CD14-positive monocyte (primary cell): ENCODE measurements around the gene ASCC3. TPM values are rescaled to one million over a fixed set of nuclear protein-coding genes. Genes with fewer than 3 reads are reported as not detected.

ENCODE experiments used
- DNase-seq, 3 donors: peaks; one replicate each; pipeline ENCODE4 v3.0.0-alpha.2; 2011 to 2022
- H2AFZ ChIP-seq: 2 replicates; pipeline ENCODE4 v1.6.0; 2012; ENCODE audit warnings: mild to moderate bottlenecking, low read depth, low read length, inconsistent platforms; ENCODE audit not compliant: insufficient read depth, poor library complexity, severe bottlenecking
- H3K27ac ChIP-seq, 2 donors: 1 replicate in 1 of 2; 2 replicates in 1 of 2; pipeline ENCODE4 v1.5.1; 2012 to 2013; ENCODE audit warnings: low read length in 2 of 2, control low read depth in 1 of 2, inconsistent platforms in 1 of 2, low read depth in 1 of 2, mild to moderate bottlenecking in 1 of 2
- H3K27me3 ChIP-seq, 2 donors: one replicate each; pipeline versions ENCODE4 v1.6.0 to v1.6.1; 2011 to 2013; ENCODE audit warnings: low read length in 2 of 2; ENCODE audit not compliant: control insufficient read depth in 2 of 2, insufficient read depth in 2 of 2
- H3K36me3 ChIP-seq, 2 donors: replicated peaks in 1 of 2; 1 replicate in 1 of 2; 2 replicates in 1 of 2; pipeline versions ENCODE4 v1.5.1 to v1.6.1; 2012 to 2013; ENCODE audit warnings: low read length in 2 of 2, control low read depth in 1 of 2, inconsistent platforms in 1 of 2, mild to moderate bottlenecking in 1 of 2; ENCODE audit not compliant: insufficient read depth in 2 of 2, control insufficient read depth in 1 of 2
- H3K4me1 ChIP-seq, 2 donors: 1 replicate in 1 of 2; 2 replicates in 1 of 2; pipeline versions ENCODE4 v1.5.1 to v1.6.1; 2012 to 2013; ENCODE audit warnings: low read length in 2 of 2, control low read depth in 1 of 2, inconsistent platforms in 1 of 2, mild to moderate bottlenecking in 1 of 2, moderate library complexity in 1 of 2; ENCODE audit not compliant: insufficient read depth in 2 of 2, control insufficient read depth in 1 of 2
- H3K4me2 ChIP-seq: replicated peaks from 2 replicates; pipeline ENCODE3; 2012; ENCODE audit warnings: low read length, moderate library complexity, mild to moderate bottlenecking; ENCODE audit not compliant: poor library complexity, severe bottlenecking; ENCODE audit errors: extremely low read depth
- H3K4me3 ChIP-seq, 3 experiments: fragments of 200-600 bp in 1 of 3; sonication (generic) in 1 of 3; replicated peaks in 1 of 3; 1 replicate in 2 of 3; 2 replicates in 1 of 3; pipeline ENCODE4 v1.5.1; 2011 to 2013; ENCODE audit warnings: low read length in 3 of 3, mild to moderate bottlenecking in 3 of 3, control low read depth in 2 of 3, low read depth in 2 of 3, inconsistent platforms in 1 of 3, moderate library complexity in 1 of 3
- H3K79me2 ChIP-seq: 2 replicates; pipeline ENCODE4 v1.6.0; 2012; ENCODE audit warnings: mild to moderate bottlenecking, control low read depth, inconsistent platforms, low read length, moderate library complexity; ENCODE audit not compliant: insufficient read depth
- H3K9ac ChIP-seq: 2 replicates; pipeline ENCODE4 v1.6.0; 2017; ENCODE audit warnings: low read length, mild to moderate bottlenecking; ENCODE audit not compliant: insufficient read depth, poor library complexity, severe bottlenecking
- H3K9me3 ChIP-seq, 2 donors: replicated peaks in 1 of 2; 1 replicate in 1 of 2; 2 replicates in 1 of 2; pipeline versions ENCODE4 v1.5.1 to v1.6.1; 2012 to 2013; ENCODE audit warnings: low read length in 2 of 2, control low read depth in 1 of 2; ENCODE audit not compliant: control insufficient read depth in 1 of 2, insufficient read depth in 1 of 2
- H4K20me1 ChIP-seq: 2 replicates; pipeline ENCODE4 v1.6.0; 2012; ENCODE audit warnings: mild to moderate bottlenecking, low read length, control low read depth, moderate library complexity; ENCODE audit not compliant: insufficient read depth
- H3K27ac Mint-ChIP-seq, 7 donors: one replicate each; pipeline ENCODE4 v1.8.0; 2020; ENCODE audit warnings: mild to moderate bottlenecking in 7 of 7, mixed read lengths in 7 of 7, moderate library complexity in 6 of 7, inconsistent platforms in 2 of 7
- H3K27me3 Mint-ChIP-seq, 3 donors: one replicate each; pipeline ENCODE4 v1.8.0; 2021 to 2022; ENCODE audit warnings: low read depth in 3 of 3, mild to moderate bottlenecking in 3 of 3, mixed read lengths in 3 of 3, moderate library complexity in 3 of 3, inconsistent platforms in 1 of 3
- H3K36me3 Mint-ChIP-seq, 2 donors: one replicate each; pipeline ENCODE4 v1.8.0; 2020; ENCODE audit warnings: mixed read lengths in 2 of 2, inconsistent platforms in 1 of 2, mild to moderate bottlenecking in 1 of 2
- H3K4me1 Mint-ChIP-seq: one replicate; pipeline ENCODE4 v1.8.0; 2020; ENCODE audit warnings: mild to moderate bottlenecking, mixed read lengths
- H3K4me3 Mint-ChIP-seq, 2 donors: one replicate each; pipeline ENCODE4 v1.8.0; 2020; ENCODE audit warnings: mild to moderate bottlenecking in 2 of 2, mixed read lengths in 2 of 2, moderate library complexity in 1 of 2
- H3K9me3 Mint-ChIP-seq, 7 donors: one replicate each; pipeline ENCODE4 v1.8.0; 2020 to 2022; ENCODE audit warnings: mixed read lengths in 7 of 7, mild to moderate bottlenecking in 6 of 7, moderate library complexity in 6 of 7, inconsistent platforms in 2 of 7
- WGBS: methylation state at CpG from one replicate; pipeline ENCODE4 v1.1.5; 2013; ENCODE audit warnings: missing lambda C conversion rate; ENCODE audit not compliant: insufficient coverage; 5-methylcytosine and 5-hydroxymethylcytosine counted together
- intact Hi-C, 2 donors: fragments of 100-400 bp; cut with micrococcal nuclease; formaldehyde crosslinking; loops; one replicate each; pipeline versions ENCODE4 v1.15.0 to v1.15.1; 2023
- polyA plus RNA-seq, 3 donors: library from polyadenylated mRNA; depleted of rRNA in 1 of 3; unstranded in 2 of 3; stranded (reverse) in 1 of 3; fragments of 300-500 nt in 2 of 3; fragments of >200 nt in 1 of 3; fragmentation: Illumina TruSeq in 2 of 3; gene quantifications; 1 replicate in 2 of 3; 2 replicates in 1 of 3; pipeline ENCODE4 v1.2.3, GENCODE V29; 2012 to 2021
- TF ChIP-seq, protein P1 (sequence below): fragments of 200-600 bp; IDR thresholded peaks from one replicate; pipeline ENCODE4 v1.8.0; 2022; ENCODE audit warnings: antibody characterized with exemption, mild to moderate bottlenecking

Gene ASCC3
- polyA plus RNA-seq, 3 donors = 6.4 to 12.9 (median 10.6) TPM

DNA sequence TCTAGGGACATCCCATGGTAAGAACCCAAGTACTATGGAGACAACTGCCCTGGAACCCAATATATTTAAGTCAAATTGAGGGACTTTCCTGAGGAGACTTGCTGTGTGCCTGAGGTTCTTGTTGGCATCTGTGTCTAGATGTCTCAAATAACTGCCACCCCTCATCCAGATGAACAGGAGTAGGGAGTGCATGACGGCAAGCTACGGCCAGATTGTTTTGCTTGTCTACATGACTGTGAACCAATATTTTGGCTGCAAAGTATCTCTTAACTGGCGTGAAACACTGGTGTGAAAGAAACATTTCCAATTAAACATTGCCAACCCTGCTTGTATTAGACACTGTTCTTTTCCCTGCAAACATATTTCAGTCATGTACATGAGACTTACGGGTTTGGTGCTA, 364.0 kb downstream of the ASCC3 start:
- H3K4me3 Mint-ChIP-seq = no peak overlapping the region
- DNase-seq = no peak
- H3K27ac Mint-ChIP-seq = no peak overlapping the region
- no peaks in the 10 kb centered on the region for H3K9me3 ChIP-seq
- peaks cover 9 to 28% of the 10 kb centered on the region in 2 donors for H3K36me3 ChIP-seq
- no peaks in the 10 kb centered on the region for H3K79me2 ChIP-seq
- no peak overlapping the region for H3K9ac ChIP-seq
- 100% methylated on average over 4 of the region's 4 CpGs for WGBS
- H3K4me2 ChIP-seq = no peak overlapping the region
- H3K4me1 ChIP-seq = no peaks in the 10 kb centered on the region
- no peak overlapping the region for H3K27ac ChIP-seq
- TF ChIP-seq, protein P1, sequence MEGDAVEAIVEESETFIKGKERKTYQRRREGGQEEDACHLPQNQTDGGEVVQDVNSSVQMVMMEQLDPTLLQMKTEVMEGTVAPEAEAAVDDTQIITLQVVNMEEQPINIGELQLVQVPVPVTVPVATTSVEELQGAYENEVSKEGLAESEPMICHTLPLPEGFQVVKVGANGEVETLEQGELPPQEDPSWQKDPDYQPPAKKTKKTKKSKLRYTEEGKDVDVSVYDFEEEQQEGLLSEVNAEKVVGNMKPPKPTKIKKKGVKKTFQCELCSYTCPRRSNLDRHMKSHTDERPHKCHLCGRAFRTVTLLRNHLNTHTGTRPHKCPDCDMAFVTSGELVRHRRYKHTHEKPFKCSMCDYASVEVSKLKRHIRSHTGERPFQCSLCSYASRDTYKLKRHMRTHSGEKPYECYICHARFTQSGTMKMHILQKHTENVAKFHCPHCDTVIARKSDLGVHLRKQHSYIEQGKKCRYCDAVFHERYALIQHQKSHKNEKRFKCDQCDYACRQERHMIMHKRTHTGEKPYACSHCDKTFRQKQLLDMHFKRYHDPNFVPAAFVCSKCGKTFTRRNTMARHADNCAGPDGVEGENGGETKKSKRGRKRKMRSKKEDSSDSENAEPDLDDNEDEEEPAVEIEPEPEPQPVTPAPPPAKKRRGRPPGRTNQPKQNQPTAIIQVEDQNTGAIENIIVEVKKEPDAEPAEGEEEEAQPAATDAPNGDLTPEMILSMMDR = no peak
- H3K4me1 Mint-ChIP-seq = no peaks in the 10 kb centered on the region
- H3K27me3 ChIP-seq = no peaks in the 10 kb centered on the region
- H4K20me1 ChIP-seq = no peaks in the 10 kb centered on the region
- no peak overlapping the region for H2AFZ ChIP-seq
- intact Hi-C loops = no loop called here
- peaks cover 19 to 32% of the 10 kb centered on the region in 2 donors for H3K36me3 Mint-ChIP-seq
- no peaks in the 10 kb centered on the region for H3K9me3 Mint-ChIP-seq
- H3K27me3 Mint-ChIP-seq = no peaks in the 10 kb centered on the region
- H3K4me3 ChIP-seq = no peak overlapping the region

DNA sequence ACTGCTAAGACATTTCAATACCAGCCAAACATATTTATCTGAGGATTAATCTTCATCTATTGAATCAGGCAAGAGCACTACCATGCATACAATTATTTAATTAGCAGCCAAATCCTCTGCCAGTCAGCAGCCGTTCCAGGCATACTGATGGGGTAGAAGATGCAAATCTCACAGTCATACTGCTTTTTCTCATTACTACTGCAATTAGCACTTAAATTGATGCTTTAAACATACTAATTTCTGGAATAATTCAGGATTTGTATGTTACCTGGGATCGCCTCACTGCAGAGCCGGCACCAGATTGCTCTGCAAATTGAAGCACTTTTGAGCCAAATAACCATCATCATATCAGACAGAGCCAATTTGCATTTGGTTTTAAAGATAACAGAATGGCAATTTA, 366.5 kb downstream of the ASCC3 start:
- no peaks in the 10 kb centered on the region for H3K4me1 Mint-ChIP-seq
- H2AFZ ChIP-seq = no peak overlapping the region
- no peak overlapping the region for H3K4me2 ChIP-seq
- peaks cover 0 to 3% (median 1%) of the 10 kb centered on the region in 7 donors for H3K9me3 Mint-ChIP-seq
- peaks cover 19 to 48% of the 10 kb centered on the region in 2 donors for H3K36me3 ChIP-seq
- no peaks in the 10 kb centered on the region for H3K4me1 ChIP-seq
- H3K9me3 ChIP-seq = no peaks in the 10 kb centered on the region
- no peak overlapping the region for H3K4me3 Mint-ChIP-seq
- H3K4me3 ChIP-seq = no peak overlapping the region
- WGBS = no CpG with 5 or more reads among the region's 3 CpGs
- no peak overlapping the region for H3K27ac Mint-ChIP-seq
- peaks cover 40 to 48% of the 10 kb centered on the region in 2 donors for H3K36me3 Mint-ChIP-seq
- H3K27ac ChIP-seq = no peak overlapping the region
- no peaks in the 10 kb centered on the region for H3K27me3 ChIP-seq
- no peaks in the 10 kb centered on the region for H4K20me1 ChIP-seq
- TF ChIP-seq, protein P1 = no peak
- H3K27me3 Mint-ChIP-seq = no peaks in the 10 kb centered on the region
- no peak for DNase-seq
- H3K9ac ChIP-seq = no peak overlapping the region
- H3K79me2 ChIP-seq = no peaks in the 10 kb centered on the region
- intact Hi-C loops = no loop called here
